SK-MEL-5 (cell line): ENCODE results near the gene ANKRD13A. TPM values are rescaled to one million over a fixed set of nuclear protein-coding genes. Genes with fewer than 3 reads are reported as not detected.
"Not testable (repeated sequence)": the region's sequence is repeated elsewhere in the genome, so short reads cannot be mapped to it uniquely, and the experiment has no call there.

Experiments
- DNase-seq: peaks from one replicate; pipeline ENCODE4 v3.0.0-alpha.2; 2016; ENCODE audit warnings: low read depth, low spot score
- in situ Hi-C: cut with HindIII; loops from 2 replicates; pipeline ENCODE4 v1.10.0; 2016; ENCODE audit warnings: low sequenced_read_pairs, high pct_unique_total_duplicates, low pct_unique_long_range_greater_than_20kb
- small RNA-seq, 2 experiments: library from RNA; depleted of rRNA; stranded (forward); fragments of <200 nt; gene quantifications; one replicate each; pipeline ENCODE3, GENCODE V24; 2014
- total RNA-seq: library from RNA; depleted of rRNA; stranded (reverse); fragments of >200 nt; shearing (Covaris generic); gene quantifications from 2 replicates; pipeline ENCODE4 v1.2.3, GENCODE V29; 2014; rRNA removed

ANKRD13A gene
- total RNA-seq, 1 experiment from 2014 or later = 45.8 TPM

- in situ Hi-C loops, DNase-seq: not testable (repeated sequence)
Observed at GRCh38 chr12:110088216-110088615, 89.0 kb downstream of the ANKRD13A start.

DNA sequence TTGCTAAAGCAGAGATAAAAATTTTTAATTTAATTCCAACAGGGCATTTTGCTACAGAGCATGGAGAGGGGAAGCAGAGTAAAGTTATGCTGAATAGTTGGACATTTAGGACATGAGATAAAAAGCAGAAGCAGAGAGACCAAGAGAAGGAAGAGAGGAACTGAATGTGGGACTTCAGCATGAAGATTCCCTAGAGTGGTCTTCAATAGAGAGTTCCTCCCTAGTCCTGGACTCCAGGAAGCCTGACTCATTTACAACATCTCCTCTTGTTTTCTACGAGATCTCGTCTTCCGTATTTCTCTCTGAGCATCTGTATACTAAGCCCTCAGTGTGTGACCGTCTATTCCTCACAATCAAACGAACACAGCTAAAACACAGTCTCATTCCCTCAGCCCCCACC is 89.7 kb downstream of the ANKRD13A start:
- DNase-seq = no peak
- in situ Hi-C loops = no loop called here

Small RNA genes lying within 50 kb of the gene (small RNA-seq; reads per million reads assigned to genes)
- 0 reads per million in 2 experiments for gene AC007546.2

Other genes with a start within 250 kb of the ANKRD13A start
- 0.13 TPM in 2 replicates for gene TRPV4, start 166.0 kb upstream of the ANKRD13A start, total RNA-seq
- 31.3 and 35.4 TPM in 2 replicates for gene GLTP, start 118.9 kb upstream of the ANKRD13A start, total RNA-seq
- gene TCHP, start 99.2 kb upstream of the ANKRD13A start, total RNA-seq = 12.0 and 13.0 TPM in 2 replicates
- 32.8 and 36.0 TPM in 2 replicates for gene GIT2, start 3.1 kb upstream of the ANKRD13A start, total RNA-seq
- gene C12orf76, start 49.1 kb downstream of the ANKRD13A start, total RNA-seq = 26.7 and 29.5 TPM in 2 replicates
- 74.7 and 77.1 TPM in 2 replicates for gene IFT81, start 124.9 kb downstream of the ANKRD13A start, total RNA-seq